Measurements from ENCODE around the gene MEAF6. TPM values are rescaled to one million over a fixed set of nuclear protein-coding genes. Genes with fewer than 3 reads are reported as not detected.

MEAF6 gene
- total and polyA plus RNA-seq, 4 experiments from 2014 or later = 97.9 to 221 (median 115) TPM

DNA sequence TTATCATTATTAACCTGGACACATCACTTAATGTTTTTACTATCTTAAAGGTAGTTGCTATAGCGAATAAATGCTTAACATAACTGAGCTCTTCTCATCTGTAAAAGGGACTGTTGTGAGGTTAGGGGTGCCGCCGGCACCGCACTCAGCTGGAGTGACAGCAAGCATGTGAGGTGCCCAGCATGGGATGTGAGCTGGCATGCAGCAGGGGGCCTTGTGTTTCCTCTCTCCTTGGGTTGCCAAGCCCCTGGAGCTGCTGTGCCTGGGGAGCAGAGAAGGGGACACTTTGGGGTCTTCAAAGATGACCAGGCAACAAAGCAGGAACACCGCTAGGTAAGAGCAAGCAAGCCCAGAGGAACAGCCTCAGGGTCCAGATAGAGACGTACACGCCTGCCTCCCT, 42.3 kb downstream of the MEAF6 start:
- Histone ChIP-seq H3K27ac (ENCODE audit: low read depth, low read length) (peak overlapping the region; percentile 96), H3K27me3 (ENCODE audit: insufficient read depth, low read length) (no peaks in the 10 kb centered on the region), H3K36me3 (ENCODE audit: insufficient read depth, low read length) (peaks cover 14% of the 10 kb centered on the region), H3K4me3 (ENCODE audit: low read length in 2 of 2) (no peak overlapping the region), H3K4me1 (ENCODE audit: insufficient read depth, low read length) (peaks cover 24% of the 10 kb centered on the region), H3K9me3 (ENCODE audit: control insufficient read depth in 1 of 2, low read length in 2 of 2) (no peaks in the 10 kb centered on the region)
- POLR2A ChIA-PET (ENCODE audit: partially characterized antibody) = interaction anchor here (0.6 to 10.8 kb wide), 4 partner anchors 9 to 42 kb away, joined by 3 to 229 read pairs (median 116); partner anchors contain the start of gene MEAF6
- Mint-ChIP-seq H3K4me1 (peaks cover 27 to 46% (median 31%) of the 10 kb centered on the region in 4 donors), H3K9me3 (peaks cover 0 to 2% (median 0%) of the 10 kb centered on the region in 8 donors), H3K4me3 (peak overlapping the region; percentile 81 to 98 (median 94)), H3K27ac (peak overlapping the region; percentile 81 to 100 (median 93)), H3K27me3 (peaks cover 0 to 2% of the 10 kb centered on the region in 2 donors), H3K36me3 (peaks cover 19 to 33% of the 10 kb centered on the region in 2 donors)
- CTCF ChIA-PET (ENCODE audit: partially characterized antibody) = interaction anchor here (9.9 to 10.6 kb wide), 2 partner anchors 15 kb away, joined by 101 to 219 read pairs; no protein-coding TSS in a partner anchor
- DNase-seq = no peak
- intact Hi-C loops (cut with micrococcal nuclease) = no loop called here

GRCh38 chr1:37471345-37472231, 43.0 kb downstream of the MEAF6 start:
- H3K9me3 Mint-ChIP-seq = peaks cover 0 to 2% (median 0%) of the 10 kb centered on the region in 8 donors
- H3K4me3 Mint-ChIP-seq = peak overlapping the region in 6 of 8 donors; percentile 45 to 95 (median 70)
- H3K36me3 Mint-ChIP-seq = peaks cover 16 to 28% of the 10 kb centered on the region in 2 donors
- Histone ChIP-seq H3K4me1 (ENCODE audit: insufficient read depth, low read length) (peaks cover 24% of the 10 kb centered on the region), H3K4me3 (ENCODE audit: low read length in 2 of 2) (no peak overlapping the region), H3K9me3 (ENCODE audit: control insufficient read depth in 1 of 2, low read length in 2 of 2) (no peaks in the 10 kb centered on the region), H3K27me3 (ENCODE audit: insufficient read depth, low read length) (no peaks in the 10 kb centered on the region), H3K36me3 (ENCODE audit: insufficient read depth, low read length) (peaks cover 11% of the 10 kb centered on the region), H3K27ac (ENCODE audit: low read depth, low read length) (peak overlapping the region; percentile 96)
- H3K27ac Mint-ChIP-seq = peak overlapping the region; percentile 81 to 100 (median 93)
- H3K4me1 Mint-ChIP-seq = peaks cover 27 to 41% (median 31%) of the 10 kb centered on the region in 4 donors
- H3K27me3 Mint-ChIP-seq = peaks cover 0 to 2% of the 10 kb centered on the region in 2 donors
- intact Hi-C loops (cut with micrococcal nuclease) = no loop called here
- ChIA-PET POLR2A (ENCODE audit: partially characterized antibody) (interaction anchor here (8.6 to 10.8 kb wide), 2 partner anchors 15 kb away, joined by 102 to 229 read pairs; no protein-coding TSS in a partner anchor), CTCF (ENCODE audit: partially characterized antibody) (interaction anchor here (9.9 to 10.6 kb wide), 2 partner anchors 14 to 16 kb away, joined by 101 to 219 read pairs; no protein-coding TSS in a partner anchor)
- no peak for DNase-seq

- Mint-ChIP-seq H3K27ac (peak overlapping the region in 5 of 7 donors; percentile 5 to 54 (median 37)), H3K36me3 (peaks cover 3 to 13% of the 10 kb centered on the region in 2 donors), H3K4me1 (peaks cover 27 to 36% (median 31%) of the 10 kb centered on the region in 4 donors), H3K9me3 (peaks cover 0 to 2% (median 0%) of the 10 kb centered on the region in 8 donors), H3K27me3 (peaks cover 0 to 2% of the 10 kb centered on the region in 2 donors), H3K4me3 (no peak overlapping the region)
- POLR2A ChIA-PET (ENCODE audit: partially characterized antibody) = interaction anchor here (1.0 to 10.8 kb wide), 3 partner anchors 10 to 27 kb away, joined by 3 to 229 read pairs (median 10); no protein-coding TSS in a partner anchor
- CTCF ChIA-PET (ENCODE audit: partially characterized antibody) = interaction anchor here (10.6 kb wide), 1 partner anchor 18 kb away, joined by 219 read pairs; no protein-coding TSS in a partner anchor
- no peaks in the 10 kb centered on the region for H3K9me3 ChIP-seq (ENCODE audit: control insufficient read depth in 1 of 2, low read length in 2 of 2)
- H3K4me1 ChIP-seq (ENCODE audit: insufficient read depth, low read length) = peaks cover 24% of the 10 kb centered on the region
- H3K27me3 ChIP-seq (ENCODE audit: insufficient read depth, low read length) = no peaks in the 10 kb centered on the region
- intact Hi-C loops (cut with micrococcal nuclease) = no loop called here
- H3K27ac ChIP-seq (ENCODE audit: low read depth, low read length) = no peak overlapping the region
- no peak for DNase-seq
- H3K4me3 ChIP-seq (ENCODE audit: low read length in 2 of 2) = no peak overlapping the region
- no peaks in the 10 kb centered on the region for H3K36me3 ChIP-seq (ENCODE audit: insufficient read depth, low read length)
These were observed 45.2 kb downstream of the MEAF6 start for GRCh38 chr1:37469386-37469785.

- Mint-ChIP-seq H3K4me3 (no peak overlapping the region), H3K36me3 (peaks cover 3 to 4% of the 10 kb centered on the region in 2 donors), H3K9me3 (no peaks in the 10 kb centered on the region), H3K27me3 (no peaks in the 10 kb centered on the region), H3K27ac (peak overlapping the region in 1 of 7 donors; percentile 73), H3K4me1 (peaks cover 20 to 26% (median 23%) of the 10 kb centered on the region in 4 donors)
- H3K36me3 ChIP-seq (ENCODE audit: insufficient read depth, low read length) = no peaks in the 10 kb centered on the region
- ChIA-PET POLR2A (ENCODE audit: partially characterized antibody) (interaction anchor here (1.9 to 6.8 kb wide), 2 partner anchors 10 to 47 kb away, joined by 5 to 43 read pairs; partner anchors contain the start of gene MEAF6), CTCF (ENCODE audit: partially characterized antibody) (interaction anchor here (1.8 to 7.3 kb wide), 2 partner anchors 10 to 18 kb away, joined by 7 to 69 read pairs; no protein-coding TSS in a partner anchor)
- intact Hi-C loops (cut with micrococcal nuclease) = no loop called here
- no peaks in the 10 kb centered on the region for H3K27me3 ChIP-seq (ENCODE audit: insufficient read depth, low read length)
- no peak for DNase-seq
- no peak overlapping the region for H3K27ac ChIP-seq (ENCODE audit: low read depth, low read length)
- H3K4me1 ChIP-seq (ENCODE audit: insufficient read depth, low read length) = peaks cover 15% of the 10 kb centered on the region
- no peak overlapping the region for H3K4me3 ChIP-seq (ENCODE audit: low read length in 2 of 2)
- H3K9me3 ChIP-seq (ENCODE audit: control insufficient read depth in 1 of 2, low read length in 2 of 2) = no peaks in the 10 kb centered on the region
These were observed 46.5 kb downstream of the MEAF6 start for GRCh38 chr1:37468037-37468436.

DNA sequence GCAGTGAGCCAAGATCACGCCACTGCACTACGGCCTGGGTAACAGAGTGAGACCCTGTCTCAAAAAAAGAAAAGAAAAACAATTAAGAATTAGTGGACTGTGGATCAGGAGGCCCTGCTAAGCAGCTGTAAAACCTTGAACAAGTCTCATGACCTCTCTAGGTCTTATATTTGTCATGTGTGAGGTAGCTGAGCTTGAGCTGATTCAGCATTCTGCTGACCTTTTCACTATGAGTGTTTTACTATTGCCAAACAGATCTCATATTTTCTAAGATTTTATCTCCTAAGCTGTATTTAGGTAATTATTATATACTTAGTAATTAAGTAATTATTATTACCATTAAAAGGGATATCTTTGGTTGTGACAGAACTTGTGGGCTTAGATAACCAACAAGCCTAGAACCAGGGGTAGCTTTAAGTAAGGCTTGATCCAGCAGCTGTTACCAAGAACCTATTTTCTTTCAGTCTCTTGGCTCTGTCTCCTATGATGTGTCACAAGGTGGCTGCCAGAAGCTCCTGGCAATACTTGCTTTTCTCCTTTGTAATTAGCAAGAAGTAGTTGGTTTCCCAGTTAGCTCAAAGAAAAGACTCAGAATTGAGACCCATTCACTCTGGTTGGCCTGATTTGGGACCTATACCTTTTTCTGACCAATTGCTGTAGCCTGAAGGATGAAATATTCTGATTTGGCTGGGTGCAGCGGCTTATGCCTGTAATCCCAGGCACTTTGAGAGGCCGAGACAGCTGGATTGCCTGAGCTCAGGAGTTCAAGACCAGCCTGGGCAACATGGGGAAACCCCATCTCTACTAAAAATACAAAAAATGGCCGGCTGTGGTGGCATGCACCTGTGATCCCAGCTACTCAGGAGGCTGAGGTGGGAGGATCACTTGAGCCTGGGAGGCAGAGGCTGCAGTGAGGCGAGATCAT, 48.7 kb downstream of the MEAF6 start:
- Mint-ChIP-seq H3K36me3 (peaks cover 3% of the 10 kb centered on the region in 2 donors), H3K27ac (no peak overlapping the region), H3K9me3 (no peaks in the 10 kb centered on the region), H3K4me3 (no peak overlapping the region), H3K4me1 (peaks cover 6 to 10% (median 7%) of the 10 kb centered on the region in 4 donors), H3K27me3 (no peaks in the 10 kb centered on the region)
- Histone ChIP-seq H3K9me3 (ENCODE audit: control insufficient read depth in 1 of 2, low read length in 2 of 2) (no peaks in the 10 kb centered on the region), H3K27me3 (ENCODE audit: insufficient read depth, low read length) (no peaks in the 10 kb centered on the region), H3K27ac (ENCODE audit: low read depth, low read length) (no peak overlapping the region), H3K4me1 (ENCODE audit: insufficient read depth, low read length) (no peaks in the 10 kb centered on the region), H3K36me3 (ENCODE audit: insufficient read depth, low read length) (no peaks in the 10 kb centered on the region), H3K4me3 (ENCODE audit: low read length in 2 of 2) (no peak overlapping the region)
- no peak for DNase-seq
- POLR2A ChIA-PET (ENCODE audit: partially characterized antibody) = interaction anchor here (0.8 to 6.8 kb wide), 5 partner anchors 9 to 225 kb away, joined by 3 to 43 read pairs (median 4); partner anchors contain the start of gene ZC3H12A
- intact Hi-C loops (cut with micrococcal nuclease) = no loop called here
- CTCF ChIA-PET (ENCODE audit: partially characterized antibody) = interaction anchor here (0.6 to 7.3 kb wide), 6 partner anchors 11 to 31 kb away, joined by 3 to 69 read pairs (median 6); no protein-coding TSS in a partner anchor

DNA sequence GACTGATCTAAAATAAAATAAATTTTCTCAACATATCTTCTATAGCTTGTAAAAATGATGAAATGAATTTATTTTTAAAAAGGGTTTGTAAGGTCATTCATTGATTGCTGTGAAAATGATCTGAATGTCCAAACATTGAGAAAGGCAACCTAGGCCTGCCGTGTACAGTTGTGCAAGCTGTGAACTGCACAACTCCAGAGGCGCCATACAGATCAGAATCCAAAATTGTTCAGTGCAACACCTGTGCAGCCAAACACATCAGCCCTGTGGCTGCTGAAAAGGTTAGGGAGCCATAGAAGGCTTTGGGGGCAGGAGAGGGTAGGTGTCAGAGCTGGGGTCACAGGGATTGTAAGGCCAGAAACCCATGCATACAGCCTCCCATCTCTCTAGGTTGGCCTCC, 50.1 kb downstream of the MEAF6 start:
- intact Hi-C loops (cut with micrococcal nuclease) = no loop called here
- no peaks in the 10 kb centered on the region for H3K9me3 ChIP-seq (ENCODE audit: control insufficient read depth in 1 of 2, low read length in 2 of 2)
- no peaks in the 10 kb centered on the region for H3K27me3 ChIP-seq (ENCODE audit: insufficient read depth, low read length)
- Mint-ChIP-seq H3K4me1 (peaks cover 2 to 3% (median 3%) of the 10 kb centered on the region in 4 donors), H3K27me3 (no peaks in the 10 kb centered on the region), H3K36me3 (peaks cover 0 to 5% of the 10 kb centered on the region in 2 donors), H3K4me3 (no peak overlapping the region), H3K9me3 (no peaks in the 10 kb centered on the region), H3K27ac (no peak overlapping the region)
- ChIA-PET POLR2A (ENCODE audit: partially characterized antibody) (interaction anchor here (1.0 to 6.8 kb wide), 2 partner anchors 14 to 50 kb away, joined by 3 to 43 read pairs; partner anchors contain the start of gene MEAF6), CTCF (ENCODE audit: partially characterized antibody) (interaction anchor here (1.4 to 7.3 kb wide), 3 partner anchors 10 to 21 kb away, joined by 4 to 69 read pairs (median 5); no protein-coding TSS in a partner anchor)
- H3K4me1 ChIP-seq (ENCODE audit: insufficient read depth, low read length) = no peaks in the 10 kb centered on the region
- no peak overlapping the region for H3K27ac ChIP-seq (ENCODE audit: low read depth, low read length)
- no peaks in the 10 kb centered on the region for H3K36me3 ChIP-seq (ENCODE audit: insufficient read depth, low read length)
- no peak overlapping the region for H3K4me3 ChIP-seq (ENCODE audit: low read length in 2 of 2)
- DNase-seq = no peak
